K562 (cell line): ENCODE data around the gene MPZL1.

Experiments
- EZH2 ChIP-seq: IDR thresholded peaks from 2 replicates; pipeline ENCODE4 v1.6.1; 2012; ENCODE audit warnings: low read depth, mild to moderate bottlenecking, inconsistent platforms, low read length, borderline replicate concordance
- TF ChIP-seq, protein P1 (sequence below): fragments of 250-450 bp; sonication (Bioruptor Pico); IDR thresholded peaks from 2 replicates; pipeline ENCODE4 v1.4.0; 2020; ENCODE audit warnings: borderline replicate concordance

DNA sequence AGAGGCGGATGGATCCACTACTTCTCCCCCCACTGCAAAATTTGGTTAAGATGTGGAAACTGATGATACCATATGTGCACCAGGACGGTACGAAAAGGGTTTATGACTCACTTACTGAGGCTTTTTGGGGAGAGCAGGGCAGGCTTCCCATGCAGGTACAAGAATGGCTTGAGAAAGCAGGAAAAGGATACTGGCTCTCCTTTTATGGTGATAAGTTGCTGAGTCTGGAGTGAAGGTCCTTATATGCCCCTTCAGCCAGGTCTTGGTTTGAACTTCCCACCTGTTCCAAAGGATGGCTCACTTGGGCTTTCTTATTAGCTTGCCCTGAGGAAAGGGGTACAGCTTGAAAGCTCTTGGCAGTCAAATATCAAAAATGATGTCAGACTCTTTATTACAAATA, 23.1 kb downstream of the MPZL1 start:
- TF ChIP-seq, protein P1, sequence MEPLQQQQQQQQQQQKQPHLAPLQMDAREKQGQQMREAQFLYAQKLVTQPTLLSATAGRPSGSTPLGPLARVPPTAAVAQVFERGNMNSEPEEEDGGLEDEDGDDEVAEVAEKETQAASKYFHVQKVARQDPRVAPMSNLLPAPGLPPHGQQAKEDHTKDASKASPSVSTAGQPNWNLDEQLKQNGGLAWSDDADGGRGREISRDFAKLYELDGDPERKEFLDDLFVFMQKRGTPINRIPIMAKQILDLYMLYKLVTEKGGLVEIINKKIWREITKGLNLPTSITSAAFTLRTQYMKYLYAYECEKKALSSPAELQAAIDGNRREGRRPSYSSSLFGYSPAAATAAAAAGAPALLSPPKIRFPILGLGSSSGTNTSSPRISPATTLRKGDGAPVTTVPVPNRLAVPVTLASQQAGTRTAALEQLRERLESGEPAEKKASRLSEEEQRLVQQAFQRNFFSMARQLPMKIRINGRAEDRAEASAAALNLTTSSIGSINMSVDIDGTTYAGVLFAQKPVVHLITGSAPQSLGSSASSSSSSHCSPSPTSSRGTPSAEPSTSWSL (CRISPR knock-in tag): no peak
- TF ChIP-seq EZH2: no peak
